Activated naive CD4-positive, alpha-beta T cell treated with anti-CD3 and anti-CD28 coated beads for 36 hours (primary cell): ENCODE data around the gene EPHA6. TPM values are rescaled to one million over a fixed set of nuclear protein-coding genes. Genes with fewer than 3 reads are reported as not detected.
"Not testable (repeated sequence)": the region's sequence is repeated elsewhere in the genome, so short reads cannot be mapped to it uniquely, and the experiment has no call there.

Experiments used
- CTCF ChIA-PET: fragments of 350-600 bp; sonication (Branson Sonifier 250); formaldehyde crosslinking; loops from one replicate; lab custom pipeline; 2021; ENCODE audit warnings: antibody characterized with exemption; lab: Charles Lee
- DNase-seq: peaks from one replicate; pipeline ENCODE4 v3.0.0-alpha.2; 2020
- H3K27ac Mint-ChIP-seq: one replicate; pipeline ENCODE4 v1.8.0; 2021; ENCODE audit warnings: mild to moderate bottlenecking, mixed read lengths
- H3K27me3 Mint-ChIP-seq: one replicate; pipeline ENCODE4 v1.8.0; 2021; ENCODE audit warnings: low read depth, mixed read lengths
- H3K36me3 Mint-ChIP-seq: one replicate; pipeline ENCODE4 v1.8.0; 2021; ENCODE audit warnings: low read depth, mixed read lengths
- H3K4me1 Mint-ChIP-seq: one replicate; pipeline ENCODE4 v1.8.0; 2021; ENCODE audit warnings: low read depth, mixed read lengths
- H3K4me3 Mint-ChIP-seq: one replicate; pipeline ENCODE4 v1.8.0; 2021; ENCODE audit warnings: mild to moderate bottlenecking, moderate library complexity, mixed read lengths
- H3K9me3 Mint-ChIP-seq: one replicate; pipeline ENCODE4 v1.8.0; 2021; ENCODE audit warnings: mixed read lengths
- intact Hi-C: fragments of 100-400 bp; cut with micrococcal nuclease; formaldehyde crosslinking; loops from one replicate; pipeline ENCODE4 v1.15.1; 2023
- total RNA-seq, 2 experiments: library from RNA; stranded (reverse); gene quantifications; one replicate each; pipeline ENCODE4 v1.2.3, GENCODE V29; 2021

EPHA6 gene
- total RNA-seq, 2 experiments from 2014 or later, result not detected

- H3K4me3 Mint-ChIP-seq, CTCF ChIA-PET, H3K36me3 Mint-ChIP-seq, DNase-seq, H3K27me3 Mint-ChIP-seq, H3K27ac Mint-ChIP-seq, H3K4me1 Mint-ChIP-seq, H3K9me3 Mint-ChIP-seq, intact Hi-C loops: not testable (repeated sequence)
These were observed 127.7 kb downstream of the EPHA6 start for GRCh38 chr3:96942131-96942530.

GRCh38 chr3:96958856-96959255, 144.5 kb downstream of the EPHA6 start:
- intact Hi-C loops, result no loop called here
- DNase-seq, result no peak
- Mint-ChIP-seq H3K4me3 (no peak overlapping the region), H3K27me3 (no peaks in the 10 kb centered on the region), H3K36me3 (no peaks in the 10 kb centered on the region), H3K9me3 (no peaks in the 10 kb centered on the region), H3K4me1 (no peaks in the 10 kb centered on the region), H3K27ac (no peak overlapping the region)
- CTCF ChIA-PET, result no interaction called here

- Mint-ChIP-seq H3K9me3 (no peaks in the 10 kb centered on the region), H3K36me3 (no peaks in the 10 kb centered on the region), H3K27ac (no peak overlapping the region), H3K4me1 (no peaks in the 10 kb centered on the region), H3K4me3 (no peak overlapping the region), H3K27me3 (no peaks in the 10 kb centered on the region)
- CTCF ChIA-PET, result no interaction called here
- intact Hi-C loops, result no loop called here
- DNase-seq, result no peak
These were observed 145.1 kb downstream of the EPHA6 start for GRCh38 chr3:96959474-96959873.

GRCh38 chr3:96959901-96960641, 145.7 kb downstream of the EPHA6 start:
- no peaks in the 10 kb centered on the region for H3K36me3 Mint-ChIP-seq

GRCh38 chr3:96960661-96961330, 146.4 kb downstream of the EPHA6 start:
- CTCF ChIA-PET, result no interaction called here
- intact Hi-C loops, result no loop called here
- H3K36me3 Mint-ChIP-seq, result no peaks in the 10 kb centered on the region
- H3K9me3 Mint-ChIP-seq, result no peaks in the 10 kb centered on the region
- no peak overlapping the region for H3K4me3 Mint-ChIP-seq
- no peak for DNase-seq
- no peaks in the 10 kb centered on the region for H3K4me1 Mint-ChIP-seq
- H3K27me3 Mint-ChIP-seq, result no peaks in the 10 kb centered on the region
- no peak overlapping the region for H3K27ac Mint-ChIP-seq

More at GRCh38 chr3:96959901-96960641, 145.7 kb downstream of the EPHA6 start:
- Mint-ChIP-seq H3K4me1 (no peaks in the 10 kb centered on the region), H3K9me3 (no peaks in the 10 kb centered on the region), H3K4me3 (no peak overlapping the region), H3K27ac (no peak overlapping the region), H3K27me3 (no peaks in the 10 kb centered on the region)
- CTCF ChIA-PET, result no interaction called here
- no peak for DNase-seq
- intact Hi-C loops, result no loop called here

GRCh38 chr3:96961576-96961975, 147.2 kb downstream of the EPHA6 start:
- Mint-ChIP-seq H3K27ac (no peak overlapping the region), H3K27me3 (no peaks in the 10 kb centered on the region), H3K36me3 (no peaks in the 10 kb centered on the region), H3K4me1 (no peaks in the 10 kb centered on the region), H3K9me3 (no peaks in the 10 kb centered on the region), H3K4me3 (no peak overlapping the region)
- CTCF ChIA-PET, result no interaction called here
- DNase-seq, result no peak
- intact Hi-C loops, result no loop called here

GRCh38 chr3:96966181-96966929, 152.0 kb downstream of the EPHA6 start:
- Mint-ChIP-seq H3K4me3 (no peak overlapping the region), H3K36me3 (no peaks in the 10 kb centered on the region), H3K4me1 (no peaks in the 10 kb centered on the region), H3K9me3 (no peaks in the 10 kb centered on the region), H3K27ac (no peak overlapping the region), H3K27me3 (no peaks in the 10 kb centered on the region)
- CTCF ChIA-PET, result no interaction called here
- intact Hi-C loops, result no loop called here
- DNase-seq, result no peak

- Mint-ChIP-seq H3K36me3 (no peaks in the 10 kb centered on the region), H3K4me1 (no peaks in the 10 kb centered on the region), H3K27me3 (no peaks in the 10 kb centered on the region), H3K4me3 (no peak overlapping the region), H3K9me3 (no peaks in the 10 kb centered on the region), H3K27ac (no peak overlapping the region)
- DNase-seq, result no peak
- CTCF ChIA-PET, result no interaction called here
- intact Hi-C loops, result no loop called here
These were observed 155.8 kb downstream of the EPHA6 start for GRCh38 chr3:96970211-96970610.

- CTCF ChIA-PET, result no interaction called here
- no peaks in the 10 kb centered on the region for H3K27me3 Mint-ChIP-seq
- no peaks in the 10 kb centered on the region for H3K4me1 Mint-ChIP-seq
- intact Hi-C loops, result no loop called here
- H3K27ac Mint-ChIP-seq, result no peak overlapping the region
- peaks cover 2% of the 10 kb centered on the region for H3K9me3 Mint-ChIP-seq
- no peaks in the 10 kb centered on the region for H3K36me3 Mint-ChIP-seq
- H3K4me3 Mint-ChIP-seq, result no peak overlapping the region
- no peak for DNase-seq
These were observed 163.3 kb downstream of the EPHA6 start for GRCh38 chr3:96977671-96978070.

GRCh38 chr3:96983716-96984115, 169.3 kb downstream of the EPHA6 start:
- H3K9me3 Mint-ChIP-seq, H3K27ac Mint-ChIP-seq, H3K27me3 Mint-ChIP-seq, DNase-seq, intact Hi-C loops, H3K4me3 Mint-ChIP-seq, H3K36me3 Mint-ChIP-seq, H3K4me1 Mint-ChIP-seq, CTCF ChIA-PET: not testable (repeated sequence)

- CTCF ChIA-PET, result no interaction called here
- Mint-ChIP-seq H3K27ac (no peak overlapping the region), H3K9me3 (peaks cover 3% of the 10 kb centered on the region), H3K4me3 (no peak overlapping the region), H3K4me1 (no peaks in the 10 kb centered on the region), H3K36me3 (no peaks in the 10 kb centered on the region), H3K27me3 (no peaks in the 10 kb centered on the region)
- no peak for DNase-seq
- intact Hi-C loops, result no loop called here
These were observed 171.8 kb downstream of the EPHA6 start for GRCh38 chr3:96986241-96986640.

- no peaks in the 10 kb centered on the region for H3K4me1 Mint-ChIP-seq
- no peak overlapping the region for H3K4me3 Mint-ChIP-seq
- intact Hi-C loops, result no loop called here
- no peaks in the 10 kb centered on the region for H3K27me3 Mint-ChIP-seq
- H3K27ac Mint-ChIP-seq, result no peak overlapping the region
- DNase-seq, result no peak
- CTCF ChIA-PET, result no interaction called here
- peaks cover 1% of the 10 kb centered on the region for H3K9me3 Mint-ChIP-seq
- no peaks in the 10 kb centered on the region for H3K36me3 Mint-ChIP-seq
These were observed 176.8 kb downstream of the EPHA6 start for GRCh38 chr3:96991231-96991630.
